GM12878 (cell line): ENCODE measurements around the gene NGB. TPM values are rescaled to one million over a fixed set of nuclear protein-coding genes. Genes with fewer than 3 reads are reported as not detected.

Experiments used
- ATAC-seq: fragments of 200-7000 bp; cut with Tn5 transposase; 3 replicates; pipeline ENCODE4 v1.9.1; 2020; ENCODE audit warnings: mild to moderate bottlenecking, moderate library complexity
- BruUV-seq: library from RNA; stranded (reverse); fragments of 400-500 nt; replicated peaks from 2 replicates; lab custom pipeline; 2021; lab: Mats Ljungman, UMichigan
- CTCF ChIA-PET: fragments of 300-600 bp; sonication (Branson Sonifier 250); formaldehyde crosslinking; extraction: SDS; loops from one replicate; lab custom pipeline; 2021; ENCODE audit warnings: inconsistent platforms; lab: Yijun Ruan, JAX
- POLR2A ChIA-PET: fragments of 350-600 bp; formaldehyde crosslinking; extraction: SDS; loops from one replicate; lab custom pipeline; 2021; ENCODE audit warnings: inconsistent platforms; lab: Charles Lee
- RAD21 ChIA-PET: fragments of 300-600 bp; sonication (Branson Sonifier 250); formaldehyde crosslinking; loops from one replicate; lab custom pipeline; 2023; ENCODE audit warnings: antibody characterized with exemption; ENCODE audit not compliant: unreplicated experiment; lab: Charles Lee
- SMC1A ChIA-PET: fragments of 300-600 bp; sonication (Branson Sonifier 250); formaldehyde crosslinking; loops from one replicate; lab custom pipeline; 2023; ENCODE audit not compliant: unreplicated experiment, uncharacterized antibody; lab: Charles Lee
- DNase-seq: peaks from one replicate; pipeline ENCODE4 v3.0.0-alpha.2; 2011; ENCODE audit warnings: low read depth, low spot score
- FAIRE-seq: peaks from 3 replicates; lab custom pipeline; 2011; peaks lifted over from hg19 to GRCh38; lab: Jason Lieb, UNC
- H2AFZ ChIP-seq: 2 replicates; pipeline ENCODE4 v1.6.0; 2011; ENCODE audit warnings: low read depth, low read length, control low read depth; ENCODE audit not compliant: control insufficient read depth
- H3K27ac ChIP-seq: 2 replicates; pipeline ENCODE4 v1.5.1; 2011; ENCODE audit warnings: control low read depth; ENCODE audit not compliant: control insufficient read depth, insufficient read depth
- H3K27me3 ChIP-seq, 2 experiments: replicated peaks in 1 of 2; 2 replicates each; pipeline versions ENCODE4 v1.6.0 to v1.6.1; 2011; ENCODE audit warnings: low read length in 1 of 2; ENCODE audit not compliant: control insufficient read depth in 2 of 2, insufficient read depth in 2 of 2
- H3K36me3 ChIP-seq, 2 experiments: 2 replicates each; pipeline ENCODE4 v1.5.1; 2011; ENCODE audit warnings: low read length in 1 of 2; ENCODE audit not compliant: control insufficient read depth in 2 of 2, insufficient read depth in 2 of 2
- H3K4me1 ChIP-seq: 2 replicates; pipeline ENCODE4 v1.6.1; 2011; ENCODE audit warnings: mild to moderate bottlenecking, low read length, moderate library complexity, mixed read lengths; ENCODE audit not compliant: control insufficient read depth, insufficient read depth
- H3K4me2 ChIP-seq: 2 replicates; pipeline ENCODE4 v1.6.0; 2011; ENCODE audit warnings: control low read depth; ENCODE audit not compliant: control insufficient read depth, insufficient read depth
- H3K4me3 ChIP-seq: fragments of 200-600 bp; sonication (generic); 2 replicates; pipeline ENCODE4 v1.5.1; 2016
- H3K79me2 ChIP-seq: 2 replicates; pipeline ENCODE4 v1.6.0; 2011; ENCODE audit warnings: low read length; ENCODE audit not compliant: control insufficient read depth, insufficient read depth
- H3K9ac ChIP-seq: 2 replicates; pipeline ENCODE4 v1.8.0; 2011; ENCODE audit warnings: low read length, control low read depth, mixed read lengths; ENCODE audit not compliant: control insufficient read depth, insufficient read depth
- H3K9me3 ChIP-seq: replicated peaks from 3 replicates; pipeline ENCODE4 v1.5.1; 2011; ENCODE audit warnings: mild to moderate bottlenecking, low read length; ENCODE audit not compliant: control insufficient read depth, insufficient read depth
- H4K20me1 ChIP-seq: 2 replicates; pipeline ENCODE4 v1.6.0; 2011; ENCODE audit not compliant: control insufficient read depth, insufficient read depth
- ASH2L ChIP-seq: fragments of 300-600, 200-600 bp; sonication (generic); IDR thresholded peaks from 2 replicates; pipeline ENCODE4 v1.6.1; 2017; ENCODE audit warnings: low read depth, mild to moderate bottlenecking, borderline replicate concordance
- BRCA1 ChIP-seq: IDR thresholded peaks from 2 replicates; pipeline ENCODE4 v1.6.1; 2011; ENCODE audit warnings: low read depth, low read length, improper control_type of control experiment
- ESRRA ChIP-seq: IDR thresholded peaks from 2 replicates; pipeline ENCODE4 v1.6.1; 2012; ENCODE audit warnings: mild to moderate bottlenecking, low read length, improper control_type of control experiment
- GATAD2B ChIP-seq: fragments of 450-650 bp; conservative IDR thresholded peaks from 2 replicates; pipeline ENCODE4 v1.6.1; 2017; ENCODE audit warnings: low read depth, mild to moderate bottlenecking, moderate library complexity
- IKZF1 ChIP-seq: fragments of 450-650 bp; conservative IDR thresholded peaks from 2 replicates; pipeline ENCODE4 v1.6.1; 2017; ENCODE audit warnings: antibody characterized with exemption, mild to moderate bottlenecking
- IRF4 ChIP-seq: IDR thresholded peaks from 2 replicates; pipeline ENCODE4 v1.6.1; 2011; ENCODE audit warnings: low read depth, low read length
- MTA2 ChIP-seq: fragments of 450-650 bp; IDR thresholded peaks from 2 replicates; pipeline ENCODE4 v1.6.1; 2016; ENCODE audit warnings: low read depth, mild to moderate bottlenecking, moderate library complexity
- MXI1 ChIP-seq: fragments of 150-350 bp; IDR thresholded peaks from 2 replicates; pipeline ENCODE4 v1.6.1; 2011; ENCODE audit warnings: low read depth, mild to moderate bottlenecking, inconsistent platforms, low read length, improper control_type of control experiment
- MYC ChIP-seq: IDR thresholded peaks from 2 replicates; pipeline ENCODE4 v1.6.1; 2011; ENCODE audit warnings: mild to moderate bottlenecking, low read length, moderate library complexity, inconsistent platforms; ENCODE audit not compliant: insufficient read depth, insufficient replicate concordance, insufficient read length, severe bottlenecking
- NBN ChIP-seq: fragments of 450-650 bp; IDR thresholded peaks from 2 replicates; pipeline ENCODE4 v1.6.1; 2016
- NFIC ChIP-seq: IDR thresholded peaks from 2 replicates; pipeline ENCODE4 v1.6.1; 2012; ENCODE audit warnings: low read depth, mild to moderate bottlenecking, inconsistent platforms, low read length, moderate library complexity
- NFYB ChIP-seq: IDR thresholded peaks from 2 replicates; pipeline ENCODE4 v1.6.1; 2011; ENCODE audit warnings: low read depth, mild to moderate bottlenecking, low read length, improper control_type of control experiment, moderate library complexity; ENCODE audit not compliant: insufficient read depth
- NR2F1 ChIP-seq: fragments of 450-650 bp; conservative IDR thresholded peaks from 2 replicates; pipeline ENCODE4 v1.6.1; 2017; ENCODE audit warnings: mild to moderate bottlenecking
- ZNF24 ChIP-seq: fragments of 450-650 bp; IDR thresholded peaks from 2 replicates; pipeline ENCODE4 v1.6.1; 2017; ENCODE audit warnings: antibody characterized with exemption, mild to moderate bottlenecking
- WGBS: methylation state at CpG from one replicate; pipeline ENCODE4 v1.1.6; 2016; ENCODE audit warnings: low lambda C conversion rate; ENCODE audit not compliant: insufficient replicate concordance, insufficient coverage; ENCODE audit errors: missing lambda C conversion rate; 5-methylcytosine and 5-hydroxymethylcytosine counted together
- in situ Hi-C: fragments of 300-500 bp; cut with MboI; formaldehyde crosslinking; loops from 9 replicates; pipeline ENCODE4 v1.14.3; 2018; ENCODE audit warnings: mixed read lengths
- intact Hi-C: fragments of 100-400 bp; cut with micrococcal nuclease; formaldehyde crosslinking; loops from one replicate; pipeline ENCODE4 v1.14.2; 2022; ENCODE audit not compliant: unreplicated experiment
- polyA plus RNA-seq, 11 experiments: library from polyadenylated mRNA; depleted of rRNA in 4 of 11; unstranded in 6 of 11; stranded (reverse) in 5 of 11; fragments of >200 nt; fragmentation: Nextera tagmentation in 4 of 11; fragmentation: Illumina TruSeq in 1 of 11; extraction: Ambion mirVana in 4 of 11; extraction: Trizol in 1 of 11; gene quantifications; 1 replicate in 1 of 11; 2 replicates in 10 of 11; pipeline versions ENCODE4 v1.2.1 to v1.2.3, GENCODE V29; 2011 to 2016; ENCODE audit warnings: inconsistent platforms in 2 of 11, missing spikeins in 2 of 11, low read depth in 1 of 11
- total RNA-seq, 4 experiments: library from RNA; depleted of rRNA in 3 of 4; stranded (reverse); fragments of >200 nt in 3 of 4; fragmentation: Illumina TruSeq in 1 of 4; extraction: Trizol in 1 of 4; gene quantifications; 2 replicates each; pipeline versions ENCODE4 v1.2.1 to v1.2.3, GENCODE V29; 2013 to 2021
- TF ChIP-seq, protein P1 (sequence below): IDR thresholded peaks from 2 replicates; pipeline ENCODE4 v1.6.1; 2012; ENCODE audit warnings: low read depth, low read length, improper control_type of control experiment
- TF ChIP-seq, protein P2 (sequence below): fragments of 450-650 bp; IDR thresholded peaks from 2 replicates; pipeline ENCODE4 v1.6.1; 2017; ENCODE audit warnings: mild to moderate bottlenecking, moderate library complexity
- TF ChIP-seq, protein P3 (sequence below): fragments of 450-650 bp; IDR thresholded peaks from 2 replicates; pipeline ENCODE4 v1.6.1; 2016; ENCODE audit warnings: mild to moderate bottlenecking
- TF ChIP-seq, protein P4 (sequence below): fragments of 450-650 bp; IDR thresholded peaks from 2 replicates; pipeline ENCODE4 v1.6.1; 2017; ENCODE audit warnings: borderline replicate concordance

Gene NGB
- total and polyA plus RNA-seq, 10 of the 15 experiments (the other 5 are each of a cell fraction or from before 2014, with no cell fraction given) = 0.19 TPM; not detected in 9

DNA sequence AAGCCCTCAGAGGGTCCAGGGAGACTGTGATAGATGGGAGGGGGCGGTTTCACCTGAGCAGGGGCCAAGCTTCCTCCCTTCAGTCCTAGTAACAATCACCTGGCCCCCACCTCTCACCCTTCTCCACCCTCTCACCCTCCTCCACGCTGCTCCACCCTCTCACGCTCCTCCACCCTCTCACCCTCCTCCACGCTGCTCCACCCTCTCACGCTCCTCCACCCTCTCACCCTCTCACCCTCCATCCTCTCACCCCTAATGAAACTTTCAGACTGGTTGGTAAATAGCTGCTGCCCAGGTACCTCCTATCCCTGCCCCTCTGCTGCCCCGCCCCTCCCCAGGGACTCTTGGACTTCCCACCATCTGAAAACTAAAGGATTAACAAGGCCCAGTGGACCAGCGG, 34.2 kb downstream of the NGB start:
- ChIA-PET CTCF (no interaction called here), RAD21 (no interaction called here), POLR2A (no interaction called here), SMC1A (no interaction called here)
- FAIRE-seq (no peak), ATAC-seq (no peak), DNase-seq (no peak)
- H2AFZ ChIP-seq = no peak overlapping the region
- H3K27me3 ChIP-seq = peaks cover 0 to 2% of the 10 kb centered on the region in 2 experiments; a peak in 3 of 4 replicates
- no peaks in the 10 kb centered on the region for H3K36me3 ChIP-seq
- no TSS peak for BruUV-seq
- no peaks in the 10 kb centered on the region for H3K4me1 ChIP-seq
- in situ Hi-C loops = no loop called here
- no peak overlapping the region for H3K27ac ChIP-seq
- no peaks in the 10 kb centered on the region for H3K79me2 ChIP-seq
- no peak overlapping the region for H3K4me2 ChIP-seq
- H3K4me3 ChIP-seq = no peak overlapping the region
- no peak overlapping the region for H3K9ac ChIP-seq
- no peaks in the 10 kb centered on the region for H4K20me1 ChIP-seq
- no peaks in the 10 kb centered on the region for H3K9me3 ChIP-seq
- WGBS = 37% methylated on average over 5 of the region's 7 CpGs
- intact Hi-C loops = no loop called here
- TF ChIP-seq GATAD2B (no peak), BRCA1 (no peak), MTA2 (no peak), IKZF1 (no peak), NFIC (no peak), ZNF24 (no peak), IRF4 (no peak), MYC (no peak), ASH2L (no peak), MXI1 (no peak), ESRRA (no peak), NBN (no peak), NR2F1 (no peak), NFYB (no peak)
- TF ChIP-seq, protein P1, sequence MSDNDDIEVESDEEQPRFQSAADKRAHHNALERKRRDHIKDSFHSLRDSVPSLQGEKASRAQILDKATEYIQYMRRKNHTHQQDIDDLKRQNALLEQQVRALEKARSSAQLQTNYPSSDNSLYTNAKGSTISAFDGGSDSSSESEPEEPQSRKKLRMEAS = no peak
- TF ChIP-seq, protein P2, sequence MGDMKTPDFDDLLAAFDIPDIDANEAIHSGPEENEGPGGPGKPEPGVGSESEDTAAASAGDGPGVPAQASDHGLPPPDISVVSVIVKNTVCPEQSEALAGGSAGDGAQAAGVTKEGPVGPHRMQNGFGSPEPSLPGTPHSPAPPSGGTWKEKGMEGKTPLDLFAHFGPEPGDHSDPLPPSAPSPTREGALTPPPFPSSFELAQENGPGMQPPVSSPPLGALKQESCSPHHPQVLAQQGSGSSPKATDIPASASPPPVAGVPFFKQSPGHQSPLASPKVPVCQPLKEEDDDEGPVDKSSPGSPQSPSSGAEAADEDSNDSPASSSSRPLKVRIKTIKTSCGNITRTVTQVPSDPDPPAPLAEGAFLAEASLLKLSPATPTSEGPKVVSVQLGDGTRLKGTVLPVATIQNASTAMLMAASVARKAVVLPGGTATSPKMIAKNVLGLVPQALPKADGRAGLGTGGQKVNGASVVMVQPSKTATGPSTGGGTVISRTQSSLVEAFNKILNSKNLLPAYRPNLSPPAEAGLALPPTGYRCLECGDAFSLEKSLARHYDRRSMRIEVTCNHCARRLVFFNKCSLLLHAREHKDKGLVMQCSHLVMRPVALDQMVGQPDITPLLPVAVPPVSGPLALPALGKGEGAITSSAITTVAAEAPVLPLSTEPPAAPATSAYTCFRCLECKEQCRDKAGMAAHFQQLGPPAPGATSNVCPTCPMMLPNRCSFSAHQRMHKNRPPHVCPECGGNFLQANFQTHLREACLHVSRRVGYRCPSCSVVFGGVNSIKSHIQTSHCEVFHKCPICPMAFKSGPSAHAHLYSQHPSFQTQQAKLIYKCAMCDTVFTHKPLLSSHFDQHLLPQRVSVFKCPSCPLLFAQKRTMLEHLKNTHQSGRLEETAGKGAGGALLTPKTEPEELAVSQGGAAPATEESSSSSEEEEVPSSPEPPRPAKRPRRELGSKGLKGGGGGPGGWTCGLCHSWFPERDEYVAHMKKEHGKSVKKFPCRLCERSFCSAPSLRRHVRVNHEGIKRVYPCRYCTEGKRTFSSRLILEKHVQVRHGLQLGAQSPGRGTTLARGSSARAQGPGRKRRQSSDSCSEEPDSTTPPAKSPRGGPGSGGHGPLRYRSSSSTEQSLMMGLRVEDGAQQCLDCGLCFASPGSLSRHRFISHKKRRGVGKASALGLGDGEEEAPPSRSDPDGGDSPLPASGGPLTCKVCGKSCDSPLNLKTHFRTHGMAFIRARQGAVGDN = no peak
- TF ChIP-seq, protein P3, sequence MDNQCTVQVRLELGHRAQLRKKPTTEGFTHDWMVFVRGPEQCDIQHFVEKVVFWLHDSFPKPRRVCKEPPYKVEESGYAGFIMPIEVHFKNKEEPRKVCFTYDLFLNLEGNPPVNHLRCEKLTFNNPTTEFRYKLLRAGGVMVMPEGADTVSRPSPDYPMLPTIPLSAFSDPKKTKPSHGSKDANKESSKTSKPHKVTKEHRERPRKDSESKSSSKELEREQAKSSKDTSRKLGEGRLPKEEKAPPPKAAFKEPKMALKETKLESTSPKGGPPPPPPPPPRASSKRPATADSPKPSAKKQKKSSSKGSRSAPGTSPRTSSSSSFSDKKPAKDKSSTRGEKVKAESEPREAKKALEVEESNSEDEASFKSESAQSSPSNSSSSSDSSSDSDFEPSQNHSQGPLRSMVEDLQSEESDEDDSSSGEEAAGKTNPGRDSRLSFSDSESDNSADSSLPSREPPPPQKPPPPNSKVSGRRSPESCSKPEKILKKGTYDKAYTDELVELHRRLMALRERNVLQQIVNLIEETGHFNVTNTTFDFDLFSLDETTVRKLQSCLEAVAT = no peak
- TF ChIP-seq, protein P4, sequence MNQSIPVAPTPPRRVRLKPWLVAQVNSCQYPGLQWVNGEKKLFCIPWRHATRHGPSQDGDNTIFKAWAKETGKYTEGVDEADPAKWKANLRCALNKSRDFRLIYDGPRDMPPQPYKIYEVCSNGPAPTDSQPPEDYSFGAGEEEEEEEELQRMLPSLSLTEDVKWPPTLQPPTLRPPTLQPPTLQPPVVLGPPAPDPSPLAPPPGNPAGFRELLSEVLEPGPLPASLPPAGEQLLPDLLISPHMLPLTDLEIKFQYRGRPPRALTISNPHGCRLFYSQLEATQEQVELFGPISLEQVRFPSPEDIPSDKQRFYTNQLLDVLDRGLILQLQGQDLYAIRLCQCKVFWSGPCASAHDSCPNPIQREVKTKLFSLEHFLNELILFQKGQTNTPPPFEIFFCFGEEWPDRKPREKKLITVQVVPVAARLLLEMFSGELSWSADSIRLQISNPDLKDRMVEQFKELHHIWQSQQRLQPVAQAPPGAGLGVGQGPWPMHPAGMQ = no peak
